ENCODE results near the gene BSPRY. TPM values are rescaled to one million over a fixed set of nuclear protein-coding genes. Genes with fewer than 3 reads are reported as not detected.
"Not testable (repeated sequence)": the region's sequence is repeated elsewhere in the genome, so short reads cannot be mapped to it uniquely, and the experiment has no call there.

Gene BSPRY
- total RNA-seq, 1 donor from 2014 or later: not detected

DNA sequence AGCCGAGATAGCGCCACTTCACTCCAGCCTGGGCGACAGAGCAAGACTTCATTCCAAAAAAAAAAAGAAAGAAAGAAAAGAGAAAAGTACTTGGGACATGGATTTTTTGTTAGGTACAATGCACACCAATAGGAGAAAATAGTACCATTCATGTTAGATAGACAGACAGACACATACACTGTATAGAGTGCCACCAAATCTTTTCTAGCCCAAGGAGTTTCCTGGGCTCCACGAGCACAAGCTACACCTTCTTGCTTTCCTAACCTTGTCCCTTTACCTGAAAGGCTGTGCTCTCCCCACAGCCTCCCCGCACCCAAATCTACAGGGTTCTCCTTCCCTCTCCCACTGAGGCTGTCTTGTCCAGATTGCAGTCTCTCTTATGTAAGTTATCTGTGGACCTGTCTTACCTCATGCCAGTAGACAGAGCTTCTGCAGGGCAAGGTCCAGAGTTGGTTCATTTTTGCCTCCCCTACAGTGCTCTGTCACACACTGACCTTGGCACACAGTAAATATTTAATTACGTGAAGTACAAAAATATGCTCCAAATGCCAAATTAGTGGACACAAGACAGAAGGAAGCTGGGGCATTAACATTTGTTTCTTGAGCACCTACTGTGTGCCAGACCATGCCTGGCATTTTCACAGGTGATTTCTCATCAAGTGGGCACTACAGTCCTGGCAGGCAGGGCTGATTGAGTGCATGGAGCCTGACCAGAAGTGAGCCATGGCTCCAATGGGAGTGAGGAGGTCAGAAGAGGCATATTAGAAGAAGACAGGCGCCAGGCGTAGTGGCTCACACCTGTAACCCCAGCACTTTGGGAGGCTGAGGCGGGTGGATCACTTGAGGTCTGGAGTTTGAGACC is 45.9 kb downstream of the BSPRY start:
- DNase-seq: no peak

- DNase-seq: no peak
These were observed 47.9 kb downstream of the BSPRY start for GRCh38 chr9:113397203-113397631.

GRCh38 chr9:113398796-113399195 is 49.5 kb downstream of the BSPRY start:
- DNase-seq: no peak

- DNase-seq: no peak
These were observed 50.4 kb downstream of the BSPRY start for GRCh38 chr9:113399646-113400200.

GRCh38 chr9:113401027-113401792 is 51.9 kb downstream of the BSPRY start, which contains the start of gene ALAD:
Gene ALAD, minus strand, starts transcription at chr9:113401284. Its CDS starts 7,725 bp downstream, at chr9:113393559.
- peak; percentile 100 for DNase-seq

- DNase-seq: no peak
These were observed 54.3 kb downstream of the BSPRY start for GRCh38 chr9:113403646-113404045.

DNA sequence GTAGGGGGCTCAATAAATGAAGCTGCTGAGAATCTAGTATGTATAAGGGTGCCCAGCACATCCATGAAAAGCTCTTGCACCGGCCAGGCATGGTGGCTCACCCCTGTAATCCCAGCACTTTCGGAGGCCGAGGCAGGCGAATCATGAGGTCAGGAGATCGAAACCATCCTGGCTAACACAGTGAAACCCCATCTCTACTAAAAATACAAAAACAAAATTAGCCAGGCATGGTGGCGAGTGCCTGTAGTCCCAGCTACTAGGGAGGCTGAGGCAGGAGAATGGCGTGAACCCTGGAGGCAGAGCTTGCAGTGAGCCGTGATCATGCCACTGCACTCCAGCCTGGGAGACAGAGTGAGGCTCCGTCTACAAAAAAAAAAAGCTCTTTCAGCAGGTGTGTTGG is 57.0 kb downstream of the BSPRY start:
- DNase-seq: not testable (repeated sequence)

DNA sequence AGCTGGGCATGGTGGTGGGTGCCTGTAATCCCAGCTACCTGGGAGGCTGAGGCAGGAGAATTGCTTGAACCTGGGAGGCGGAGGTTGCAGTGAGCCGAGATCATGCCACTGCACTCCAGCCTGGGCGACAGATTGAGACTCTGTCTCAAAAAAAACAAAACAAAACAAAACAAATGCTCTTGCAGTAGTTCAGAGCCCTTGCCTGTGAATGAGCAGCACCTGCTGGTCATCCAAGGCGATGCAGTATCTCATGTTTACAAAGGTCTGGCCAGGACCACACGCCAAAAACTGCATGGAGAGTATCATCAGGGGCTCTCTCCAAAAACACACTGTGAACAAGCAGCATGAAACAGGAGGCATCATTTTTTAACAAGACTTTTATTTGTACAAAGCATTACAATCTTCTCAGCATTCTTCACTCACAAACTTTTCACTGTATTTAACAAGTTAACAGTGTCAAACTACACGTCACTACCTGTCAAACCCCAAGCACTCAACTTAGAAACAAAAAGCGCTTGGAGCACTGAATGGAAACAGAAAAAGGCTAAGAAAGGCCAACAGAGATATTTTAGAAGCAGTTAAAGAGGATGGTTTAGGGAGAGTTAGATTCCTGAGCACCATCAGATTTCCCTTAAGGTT is 57.7 kb downstream of the BSPRY start:
- DNase-seq: peak; percentile 2

DNA sequence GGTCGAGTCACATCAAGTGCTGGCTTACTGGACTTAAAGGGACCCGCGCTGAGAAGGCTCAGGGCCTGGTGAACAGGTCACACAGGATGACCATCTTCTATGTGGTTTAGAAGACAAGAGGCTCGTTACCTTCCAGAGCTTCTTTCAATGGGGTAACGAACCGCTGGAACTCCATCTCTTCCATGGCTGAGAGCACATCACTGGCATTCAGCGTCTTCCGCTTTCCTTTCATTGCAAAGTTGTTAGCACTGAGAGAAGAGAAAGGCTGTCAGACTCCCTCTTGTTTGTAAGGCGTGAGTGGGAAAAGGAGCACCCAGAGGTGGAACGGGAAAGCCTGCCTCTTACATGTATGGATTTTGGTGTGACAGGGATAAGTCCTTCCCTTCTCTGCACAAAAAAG is 60.1 kb downstream of the BSPRY start:
- DNase-seq: no peak

DNA sequence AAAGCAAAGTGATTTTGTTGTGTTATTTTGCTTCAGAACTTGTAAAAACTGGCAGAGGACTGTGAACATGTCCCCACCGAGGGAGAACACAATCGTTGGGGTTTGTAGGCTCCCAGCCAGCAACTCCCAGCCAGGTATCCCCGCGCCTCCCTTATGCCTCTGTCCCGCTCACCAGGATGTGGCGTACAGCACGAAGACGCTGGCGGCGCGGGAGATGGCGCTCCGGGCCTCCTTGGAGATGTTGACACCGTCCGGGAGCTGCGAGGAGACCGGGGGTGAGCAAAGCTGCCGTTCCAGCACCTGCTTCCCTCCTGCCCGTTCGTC is 60.5 kb downstream of the BSPRY start:
- DNase-seq: no peak

DNA sequence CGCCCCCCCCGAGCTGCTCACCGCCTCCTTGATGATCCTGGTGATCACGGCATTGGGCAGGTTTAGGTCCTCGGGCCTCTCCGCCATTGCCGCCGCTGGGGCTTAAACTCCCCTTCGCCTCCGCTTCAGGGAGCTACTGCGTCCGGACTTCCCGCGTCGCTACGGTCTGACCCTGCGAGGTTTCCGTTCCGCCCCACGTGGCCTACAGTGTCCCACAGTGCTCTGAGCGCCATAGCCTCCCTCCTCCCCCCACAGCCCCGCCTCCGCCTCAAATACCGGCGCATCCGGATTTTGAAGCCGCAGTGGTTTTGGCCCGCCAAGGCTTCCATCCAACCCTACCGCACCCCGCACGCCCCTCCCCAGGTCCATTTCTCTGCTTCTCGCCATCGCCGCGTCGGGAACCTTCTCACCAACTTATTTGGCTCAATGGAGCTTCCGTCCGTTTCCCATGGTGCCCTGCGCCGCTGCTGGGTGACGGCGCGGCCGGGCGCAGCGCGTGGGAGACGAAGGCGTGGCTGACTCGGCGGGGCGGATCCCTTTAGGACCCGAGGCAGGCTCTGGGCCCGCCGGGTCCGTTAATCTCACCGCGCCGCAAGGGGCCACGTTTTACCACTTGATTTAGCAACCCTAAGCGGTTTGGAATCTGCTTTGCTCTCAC is 61.0 kb downstream of the BSPRY start, which contains the start of the genes C9orf43 and POLE3:
C9orf43 (plus strand) TSS at position 541 of the 658 bp plus-strand sequence. CDS start 2,747 bp downstream, outside the sequence.
POLE3 (minus strand) TSS at position 469 of the 658 bp plus-strand sequence; CDS start at position 87, 382 bp downstream.
- peak; percentile 94 for DNase-seq

DNA sequence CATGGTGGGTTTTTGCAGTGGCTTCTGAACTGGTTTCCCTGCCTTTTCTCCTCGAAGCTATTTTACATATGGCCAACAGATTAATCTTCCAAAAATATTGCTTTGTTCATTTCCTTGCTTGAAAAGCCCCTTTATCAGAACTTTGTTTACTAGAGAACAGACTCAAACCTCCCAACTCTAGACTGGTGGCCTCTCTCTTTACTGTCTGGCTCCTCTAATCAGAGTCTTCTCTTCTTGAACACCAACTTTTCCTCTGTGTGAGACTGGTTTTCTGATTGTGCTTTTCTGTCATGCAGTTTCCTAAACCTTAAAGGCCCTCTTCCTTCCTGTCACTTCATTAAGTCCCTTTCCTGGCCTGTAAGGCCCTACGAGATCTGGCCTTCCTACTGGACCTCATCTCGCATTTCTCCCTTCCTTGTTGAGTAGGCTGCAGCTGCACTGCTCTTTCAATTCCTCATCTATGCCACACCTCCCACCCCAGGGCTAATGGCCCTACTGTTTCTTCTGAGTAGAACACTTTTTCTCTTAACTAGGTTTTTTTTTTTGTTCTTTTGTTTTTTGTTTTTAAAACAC is 66.9 kb downstream of the BSPRY start:
- DNase-seq: no peak

GRCh38 chr9:113417370-113417769 is 68.0 kb downstream of the BSPRY start:
- no peak for DNase-seq

Other genes with a start within 250 kb of the BSPRY start
- gene SLC31A2, start 198.5 kb upstream of the BSPRY start, total RNA-seq: 10.5 TPM
- gene FKBP15, start 128.3 kb upstream of the BSPRY start, total RNA-seq: 22.3 TPM
- gene SLC31A1, start 128.0 kb upstream of the BSPRY start, total RNA-seq: 7.6 TPM
- 17.0 TPM for gene CDC26, start 74.0 kb upstream of the BSPRY start, total RNA-seq
- gene PRPF4, start 73.9 kb upstream of the BSPRY start, total RNA-seq: 23.7 TPM
- gene RNF183, start 46.2 kb upstream of the BSPRY start, total RNA-seq: not detected
- 1.7 TPM for gene WDR31, start 9.3 kb upstream of the BSPRY start, total RNA-seq
- 5.6 TPM for gene HDHD3, start 27.4 kb downstream of the BSPRY start, total RNA-seq
- gene ALAD, start 51.7 kb downstream of the BSPRY start, total RNA-seq: 12.0 TPM
- 34.2 TPM for gene POLE3, start 61.1 kb downstream of the BSPRY start, total RNA-seq
- gene C9orf43, start 61.2 kb downstream of the BSPRY start, total RNA-seq: 0.62 TPM
- gene RGS3, start 114.2 kb downstream of the BSPRY start, total RNA-seq: 12.8 TPM

Data from occipital lobe (tissue), 2 donors.